GM23338 (cell line): Measurements from ENCODE around the gene BFAR. TPM values are rescaled to one million over a fixed set of nuclear protein-coding genes. Genes with fewer than 3 reads are reported as not detected.

Experiments
- ATAC-seq: fragments of 200-7000 bp; cut with Tn5 transposase; 3 replicates; pipeline ENCODE4 v1.9.1; 2020
- DNase-seq: peaks from one replicate; pipeline ENCODE4 v3.0.0-alpha.2; 2015; ENCODE audit warnings: low spot score
- H2AFZ ChIP-seq: fragments of 200-600 bp; sonication (generic); 2 replicates; pipeline ENCODE4 v1.8.0; 2016; ENCODE audit warnings: antibody characterized with exemption, mild to moderate bottlenecking, moderate library complexity
- H3F3A ChIP-seq: fragments of 200-600 bp; sonication (generic); replicated peaks from 2 replicates; pipeline ENCODE4 v1.8.0; 2017; ENCODE audit warnings: antibody characterized with exemption, mixed run types, low read depth
- H3K27ac ChIP-seq: fragments of 200-600 bp; sonication (generic); 2 replicates; pipeline ENCODE4 v1.6.1; 2016; ENCODE audit warnings: low read depth
- H3K27me3 ChIP-seq: fragments of 200-600 bp; sonication (generic); 2 replicates; pipeline ENCODE4 v1.8.0; 2016; ENCODE audit warnings: mild to moderate bottlenecking, mixed run types, moderate library complexity; ENCODE audit not compliant: insufficient read depth
- H3K36me3 ChIP-seq: fragments of 200-600 bp; sonication (generic); 2 replicates; pipeline ENCODE4 v1.8.0; 2016; ENCODE audit warnings: mild to moderate bottlenecking; ENCODE audit not compliant: insufficient read depth
- H3K4me1 ChIP-seq: fragments of 200-600 bp; sonication (generic); 2 replicates; pipeline ENCODE4 v1.8.0; 2016; ENCODE audit warnings: mild to moderate bottlenecking, moderate library complexity; ENCODE audit not compliant: insufficient read depth
- H3K4me2 ChIP-seq: fragments of 200-600 bp; sonication (generic); 2 replicates; pipeline ENCODE4 v1.7.1; 2017; ENCODE audit warnings: mixed run types
- H3K4me3 ChIP-seq: fragments of 200-600 bp; sonication (generic); 2 replicates; pipeline ENCODE4 v1.6.1; 2016; ENCODE audit warnings: mixed run types
- H3K79me2 ChIP-seq: fragments of 200-600 bp; sonication (generic); replicated peaks from 2 replicates; pipeline ENCODE4 v1.8.0; 2017; ENCODE audit warnings: mild to moderate bottlenecking; ENCODE audit not compliant: insufficient read depth
- H3K9me2 ChIP-seq: fragments of 200-600 bp; sonication (generic); 2 replicates; pipeline ENCODE4 v1.8.0; 2017; ENCODE audit not compliant: insufficient read depth
- H4K20me1 ChIP-seq: fragments of 200-600 bp; sonication (generic); replicated peaks from 2 replicates; pipeline ENCODE4 v1.8.0; 2017; ENCODE audit warnings: mild to moderate bottlenecking; ENCODE audit not compliant: insufficient read depth
- H3K27ac Mint-ChIP-seq: 2 replicates; pipeline ENCODE4 v1.8.0; 2020; ENCODE audit warnings: inconsistent platforms, mild to moderate bottlenecking, moderate library complexity, mixed read lengths
- H3K27me3 Mint-ChIP-seq: 3 replicates; pipeline ENCODE4 v1.8.0; 2022; ENCODE audit warnings: low read depth, mild to moderate bottlenecking, moderate library complexity, mixed read lengths, inconsistent platforms; ENCODE audit not compliant: insufficient read depth, poor library complexity
- H3K36me3 Mint-ChIP-seq: 3 replicates; pipeline ENCODE4 v1.8.0; 2021; ENCODE audit warnings: low read depth, mild to moderate bottlenecking, inconsistent platforms, moderate library complexity, mixed read lengths
- H3K4me1 Mint-ChIP-seq: 3 replicates; pipeline ENCODE4 v1.8.0; 2020; ENCODE audit warnings: mild to moderate bottlenecking, inconsistent platforms, mixed read lengths
- H3K4me3 Mint-ChIP-seq: 3 replicates; pipeline ENCODE4 v1.8.0; 2021; ENCODE audit warnings: moderate library complexity, mild to moderate bottlenecking, inconsistent platforms, mixed read lengths
- H3K9me3 Mint-ChIP-seq: 3 replicates; pipeline ENCODE4 v1.8.0; 2020; ENCODE audit warnings: moderate library complexity, mild to moderate bottlenecking, inconsistent platforms, mixed read lengths
- CREB1 ChIP-seq: fragments of 250-450 bp; sonication (Bioruptor Pico); IDR thresholded peaks from 2 replicates; pipeline ENCODE4 v1.5.0; 2020; ENCODE audit warnings: low read depth, mild to moderate bottlenecking, moderate library complexity
- CTCF ChIP-seq, 2 experiments: fragments of 200-600 bp in 1 of 2; sonication (generic) in 1 of 2; conservative IDR thresholded peaks; 2 replicates each; pipeline versions ENCODE4 v1.5.1 to v1.6.1; 2016 to 2017; ENCODE audit warnings: antibody characterized with exemption in 2 of 2, low read depth in 2 of 2, mild to moderate bottlenecking in 2 of 2, moderate library complexity in 1 of 2
- ETS1 ChIP-seq: IDR thresholded peaks from 2 replicates; pipeline ENCODE4 v1.6.1; 2016; ENCODE audit warnings: antibody characterized with exemption
- EZH2 ChIP-seq: fragments of 200-600 bp; sonication (generic); IDR thresholded peaks from one replicate; pipeline ENCODE4 v1.8.0; 2017; ENCODE audit warnings: antibody characterized with exemption, mild to moderate bottlenecking, low read depth; ENCODE audit not compliant: unreplicated experiment
- JUNB ChIP-seq: IDR thresholded peaks from one replicate; pipeline ENCODE4 v1.6.1; 2016; ENCODE audit warnings: antibody characterized with exemption; ENCODE audit not compliant: unreplicated experiment
- REST ChIP-seq: IDR thresholded peaks from one replicate; pipeline ENCODE4 v1.6.1; 2018; ENCODE audit warnings: antibody characterized with exemption; ENCODE audit not compliant: unreplicated experiment
- STAT1 ChIP-seq: IDR thresholded peaks from one replicate; pipeline ENCODE4 v1.6.1; 2016; ENCODE audit warnings: antibody characterized with exemption; ENCODE audit not compliant: unreplicated experiment
- ZNF331 ChIP-seq: fragments of 250-450 bp; sonication (Bioruptor Pico); IDR thresholded peaks from 2 replicates; pipeline ENCODE4 v1.5.0; 2020; ENCODE audit warnings: low read depth, mild to moderate bottlenecking, moderate library complexity
- ZNF462 ChIP-seq: fragments of 250-450 bp; sonication (Bioruptor Pico); IDR thresholded peaks from 2 replicates; pipeline ENCODE4 v1.5.0; 2020; ENCODE audit warnings: mild to moderate bottlenecking, moderate library complexity
- polyA plus RNA-seq: library from polyadenylated mRNA; unstranded; fragments of >200 nt; fragmentation: Nextera tagmentation; extraction: Ambion mirVana; gene quantifications from 2 replicates; pipeline ENCODE4 v1.2.1, GENCODE V29; 2016
- total RNA-seq: library from RNA; depleted of rRNA; stranded (reverse); fragments of >200 nt; shearing (Covaris generic); gene quantifications from 2 replicates; pipeline ENCODE4 v1.2.3, GENCODE V29; 2014

Gene BFAR
- total and polyA plus RNA-seq, 2 experiments from 2014 or later, result 54.4 to 126 TPM

GRCh38 chr16:14634389-14634725, 1.6 kb downstream of the BFAR start:
- peaks cover 33% of the 10 kb centered on the region for H3K36me3 Mint-ChIP-seq
- H3K9me2 ChIP-seq, result no peaks in the 10 kb centered on the region
- TF ChIP-seq ZNF462 (CRISPR knock-in tag), result no peak
- TF ChIP-seq CREB1 (CRISPR knock-in tag), result no peak
- TF ChIP-seq CTCF (conservative IDR thresholded peaks at IDR 0.05; ENCODE audit: low read depth in 2 of 2), result no peak
- TF ChIP-seq ETS1, result no peak
- TF ChIP-seq STAT1, result no peak
- no peak for TF ChIP-seq JUNB
- no peak for TF ChIP-seq ZNF331 (CRISPR knock-in tag)
- no peak for TF ChIP-seq REST
- no peak for TF ChIP-seq EZH2
- H3K27ac ChIP-seq, result peak overlapping the region; percentile 99
- H3F3A ChIP-seq, result peaks cover 30% of the 10 kb centered on the region
- H4K20me1 ChIP-seq, result peaks cover 9% of the 10 kb centered on the region
- H3K4me2 ChIP-seq, result peak overlapping the region; percentile 90
- H3K4me1 ChIP-seq, result peaks cover 34% of the 10 kb centered on the region
- peak overlapping the region; percentile 99 for H3K4me3 Mint-ChIP-seq
- DNase-seq (no peak), ATAC-seq (no peak)
- H3K27me3 ChIP-seq, result no peaks in the 10 kb centered on the region
- H3K36me3 ChIP-seq, result 0 out of 2 replicates have a peak, but pooled peaks cover 1% of the 10 kb centered on the region
- H3K27me3 Mint-ChIP-seq, result peaks cover 6% of the 10 kb centered on the region
- peak overlapping the region; percentile 97 for H3K27ac Mint-ChIP-seq
- peak overlapping the region; percentile 78 for H3K4me3 ChIP-seq
- no peaks in the 10 kb centered on the region for H3K9me3 Mint-ChIP-seq
- H3K4me1 Mint-ChIP-seq, result peaks cover 40% of the 10 kb centered on the region
- peaks cover 54% of the 10 kb centered on the region for H3K79me2 ChIP-seq
- no peak overlapping the region for H2AFZ ChIP-seq
